Epithelial cell of proximal tubule (primary cell): ENCODE data around the gene RNF220. TPM values are rescaled to one million over a fixed set of nuclear protein-coding genes. Genes with fewer than 3 reads are reported as not detected.

Experiments
- DNase-seq: peaks from one replicate; pipeline ENCODE4 v3.0.0-alpha.2; 2011; ENCODE audit warnings: low read depth
- H3K4me3 ChIP-seq: 2 replicates; pipeline ENCODE4 v1.5.1; 2011; ENCODE audit warnings: low read depth, mild to moderate bottlenecking, low read length
- CTCF ChIP-seq: conservative IDR thresholded peaks from 2 replicates; pipeline ENCODE4 v1.5.1; 2012; ENCODE audit warnings: low read depth, mild to moderate bottlenecking, low read length
- total RNA-seq: library from RNA; depleted of rRNA; stranded (reverse); fragments of >200 nt; gene quantifications from 2 replicates; pipeline ENCODE4 v1.2.3, GENCODE V29; 2015

Gene RNF220
- total RNA-seq, 1 donor from 2014 or later, result 152 TPM

DNA sequence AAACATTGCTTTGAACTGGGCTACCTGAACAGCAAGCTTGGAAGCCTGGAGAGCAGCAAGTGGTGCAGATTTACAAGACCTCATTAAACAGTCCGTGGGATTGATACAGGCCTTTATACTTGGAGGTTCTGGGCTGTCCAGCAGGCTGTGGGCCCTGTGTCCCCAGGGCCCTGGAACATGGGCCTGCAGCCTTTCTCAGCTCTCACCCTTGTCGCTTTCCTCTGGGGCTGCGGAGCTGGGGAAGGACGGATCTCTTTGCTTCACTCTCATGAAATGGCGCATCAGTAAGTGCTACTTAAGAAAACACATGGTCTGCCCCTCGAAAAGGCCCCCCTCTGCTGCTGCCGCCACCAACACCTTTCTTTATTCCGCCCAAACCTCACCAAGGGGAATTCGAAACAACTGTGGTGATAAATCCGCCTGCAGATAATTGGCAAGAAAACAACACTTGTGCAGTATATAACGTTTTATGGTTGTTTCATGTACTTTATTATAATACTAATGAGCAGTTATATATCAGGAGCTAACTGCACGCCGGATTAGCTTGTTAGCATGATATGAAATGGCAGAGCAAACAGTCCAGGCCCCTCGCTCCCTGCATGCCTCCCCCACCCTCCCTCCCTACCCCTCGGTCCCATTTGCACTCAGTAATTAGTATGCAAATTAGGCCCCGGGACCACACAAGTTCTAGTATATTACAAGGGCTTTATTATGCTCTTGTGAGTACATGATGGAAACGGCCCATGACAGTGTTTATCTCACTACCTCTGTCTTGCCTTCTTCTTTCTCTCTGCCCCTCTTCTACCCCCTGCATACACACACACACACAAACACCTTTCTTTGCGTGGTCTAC is 131.5 kb downstream of the RNF220 start:
- TF ChIP-seq CTCF, result no peak
- H3K4me3 ChIP-seq, result no peak overlapping the region
- DNase-seq, result no peak

GRCh38 chr1:44537538-44537937 is 132.5 kb downstream of the RNF220 start:
- H3K4me3 ChIP-seq, result no peak overlapping the region
- TF ChIP-seq CTCF, result no peak
- DNase-seq, result no peak

DNA sequence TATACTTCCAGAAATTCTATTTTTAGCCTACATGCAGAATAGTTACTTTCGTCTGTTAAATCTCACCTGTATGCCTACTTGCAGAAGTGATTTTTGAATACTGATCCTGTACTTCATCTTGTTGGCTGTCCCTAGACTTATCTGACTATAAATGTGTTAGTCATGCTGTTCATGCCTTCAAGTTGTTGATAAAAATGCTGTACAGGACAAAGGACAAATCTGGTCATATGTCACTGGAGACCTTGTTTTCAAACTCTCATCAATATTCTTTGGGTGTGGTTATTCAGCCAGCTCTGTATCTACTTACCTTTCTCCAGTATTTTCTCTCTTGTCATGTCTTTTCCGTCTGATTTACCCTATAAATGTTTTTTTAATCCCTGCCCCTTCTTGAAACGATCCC is 132.9 kb downstream of the RNF220 start:
- no peak for TF ChIP-seq CTCF
- no peak overlapping the region for H3K4me3 ChIP-seq
- DNase-seq, result no peak

- TF ChIP-seq CTCF, result no peak
- H3K4me3 ChIP-seq, result no peak overlapping the region
- DNase-seq, result no peak
Observed at GRCh38 chr1:44539991-44540730, 135.1 kb downstream of the RNF220 start.

GRCh38 chr1:44542420-44543063 is 137.5 kb downstream of the RNF220 start:
- no peak for DNase-seq
- no peak overlapping the region for H3K4me3 ChIP-seq
- no peak for TF ChIP-seq CTCF

- no peak for TF ChIP-seq CTCF
- DNase-seq, result no peak
- no peak overlapping the region for H3K4me3 ChIP-seq
Observed at GRCh38 chr1:44543064-44543744, 138.1 kb downstream of the RNF220 start.
